Heart left ventricle (tissue), 16 donors: ENCODE results near the gene ZFP64. TPM values are rescaled to one million over a fixed set of nuclear protein-coding genes. Genes with fewer than 3 reads are reported as not detected.

Source experiments
- ATAC-seq, 4 donors: fragments of 200-7000 bp; cut with Tn5 transposase; one replicate each; pipeline ENCODE4 v1.9.1; 2020 to 2022; ENCODE audit warnings: moderate library complexity in 4 of 4, mild to moderate bottlenecking in 3 of 4, moderate number of reproducible peaks in 1 of 4
- DNase-seq, 5 donors: peaks; one replicate each; pipeline ENCODE4 v3.0.0-alpha.2; 2020
- H3K27ac ChIP-seq, 12 donors: fragments of 200-600 bp; sonication (generic) in 4 of 12; one replicate each; pipeline versions ENCODE4 v1.5.0 to v1.8.0; 2016 to 2022; ENCODE audit warnings: mild to moderate bottlenecking in 2 of 12
- H3K27me3 ChIP-seq, 9 donors: fragments of 200-600 bp; sonication (generic) in 2 of 9; one replicate each; pipeline versions ENCODE4 v1.5.1 to v1.8.0; 2016 to 2022; ENCODE audit warnings: mild to moderate bottlenecking in 3 of 9
- H3K36me3 ChIP-seq, 9 donors: fragments of 200-600 bp; sonication (generic) in 2 of 9; one replicate each; pipeline versions ENCODE4 v1.5.0 to v1.8.0; 2018 to 2022; ENCODE audit warnings: mild to moderate bottlenecking in 2 of 9
- H3K4me1 ChIP-seq, 12 donors: fragments of 200-600 bp; sonication (generic) in 4 of 12; one replicate each; pipeline versions ENCODE4 v1.5.0 to v1.8.0; 2016 to 2022; ENCODE audit warnings: mild to moderate bottlenecking in 3 of 12
- H3K4me3 ChIP-seq, 12 donors: fragments of 200-600 bp; sonication (generic) in 4 of 12; one replicate each; pipeline versions ENCODE4 v1.5.0 to v1.8.0; 2017 to 2022; ENCODE audit warnings: mild to moderate bottlenecking in 9 of 12, moderate library complexity in 4 of 12
- H3K9me3 ChIP-seq, 12 donors: fragments of 200-600 bp; sonication (generic) in 4 of 12; one replicate each; pipeline versions ENCODE4 v1.5.0 to v1.8.0; 2016 to 2022; ENCODE audit warnings: mild to moderate bottlenecking in 1 of 12
- CTCF ChIP-seq, 12 donors: fragments of 200-600 bp; sonication (generic) in 4 of 12; IDR thresholded peaks; one replicate each; pipeline versions ENCODE4 v1.5.0 to v1.8.0; 2018 to 2022; ENCODE audit warnings: antibody characterized with exemption in 12 of 12, mild to moderate bottlenecking in 5 of 12
- POLR2A ChIP-seq, 2 donors: fragments of 450-650 bp; IDR thresholded peaks; one replicate each; pipeline ENCODE4 v1.6.1; 2017; ENCODE audit warnings: antibody characterized with exemption in 2 of 2, mild to moderate bottlenecking in 2 of 2, moderate library complexity in 2 of 2
- WGBS, 4 donors: extraction: QIAGEN DNeasy Blood & Tissue Kit in 2 of 4; methylation state at CpG; one replicate each; pipeline versions ENCODE4 v1.1.5 to v1.1.7; 2013 to 2018; 5-methylcytosine and 5-hydroxymethylcytosine counted together
- intact Hi-C, 10 donors: fragments of 100-400 bp; cut with DNase I; formaldehyde crosslinking; loops; one replicate each; pipeline versions ENCODE4 v1.11.1 to v1.14.2; 2022
- polyA plus RNA-seq, 2 donors: library from polyadenylated mRNA; stranded (reverse); fragments of 200-250 nt; gene quantifications; one replicate each; pipeline ENCODE4 v1.2.3, GENCODE V29; 2013
- total RNA-seq, 9 donors: library from RNA; depleted of rRNA in 2 of 9; stranded (reverse); fragments of >200 nt in 2 of 9; fragmentation: NEBNext Ultra II Directional in 3 of 9; extraction: Animal tissue kit (Norgen Biotek cat#: 25700) in 3 of 9; gene quantifications; one replicate each; pipeline versions ENCODE4 v1.1.0 to v1.2.4, GENCODE V29; 2016 to 2023
- donor health status: ischemic (EF 13 %, LVEDD 7.1; RV severe dilation, severe dysfunction).
- donor health status: healthy with polysubstance abuse.
- donor health status: DM: no; HTN: yes; CAD: no.
- donor health status: DM: no; HTN: no; CAD: no.
- donor health status: ischemic (EF 25% LVEDD 6.9; RV normal size, moderate dysfunction).
- donor health status: ischemic (EF 25% LVEDD 5.7; RV mildly dilated, moderate dysfunction).
- donor health status: healthy.
- donor health status: DM: yes; HTN: yes; CAD: no.
- donor health status: ischemic (EF 35%, LVEDD 5.7; RV mildly dilated, moderate dysfunction).
- donor health status: nonischemic (EF 11% LVEDD 7.7; RV severe dilation, severe dysfunction).
- donor health status: DM: yes; HTN: yes; CAD: no.
- donor health status: PGD.
- donor health status: ischemic (EF 29% LVEDD 5.4; RV normal size, mild dysfunction).
- donor health status: nonischemic (EF 23%, LVEDD 6.1; RV moderate dilation, normal function).

Gene ZFP64
- total and polyA plus RNA-seq, 11 donors = 2.0 to 12.5 (median 9.2) TPM

DNA sequence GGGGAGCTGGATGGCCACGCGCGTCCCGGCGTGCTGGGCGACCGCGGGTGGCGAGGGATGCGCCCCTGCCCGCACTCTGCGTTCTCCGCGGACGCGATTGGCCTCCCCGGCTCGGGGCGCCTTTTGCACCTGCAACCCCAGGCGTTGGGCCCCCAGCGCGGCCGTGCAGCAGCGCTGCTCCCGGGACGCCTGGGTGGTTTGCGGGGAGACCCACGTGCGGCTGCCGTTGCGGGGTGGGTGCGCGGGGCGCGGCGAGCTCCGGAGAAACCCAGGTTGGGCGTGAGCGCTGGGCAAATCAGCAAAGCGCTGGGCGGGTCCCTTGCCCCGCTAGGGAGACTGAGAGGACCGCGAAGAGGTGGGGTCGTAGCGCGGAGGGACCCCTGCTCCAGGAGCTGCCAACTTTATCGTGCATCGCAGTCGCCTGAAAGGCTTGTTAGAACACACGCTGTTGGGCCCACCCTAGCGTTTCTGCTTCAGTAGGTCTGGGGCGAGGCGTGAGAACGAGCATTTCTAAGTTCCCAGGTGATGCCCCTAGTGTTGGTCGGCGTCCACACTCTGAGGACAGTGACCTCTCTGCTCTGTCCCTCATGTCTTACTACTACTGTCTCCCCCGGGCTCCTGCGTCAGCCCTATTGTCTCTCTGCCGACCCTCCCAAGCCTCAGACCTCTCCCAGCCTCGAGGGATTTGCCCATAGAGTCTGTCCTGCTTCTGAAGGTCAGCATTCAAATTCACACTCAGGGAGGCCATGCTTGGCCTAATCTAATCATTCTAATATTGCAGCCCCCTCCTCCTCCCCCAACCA lies 538 bp upstream of the ZFP64 start:
- DNase-seq (peak; percentile 42 to 79 (median 55)), ATAC-seq (peak; percentile 39 to 77 (median 64))
- Histone ChIP-seq H3K9me3 (no peaks in the 10 kb centered on the region), H3K4me3 (peak overlapping the region; percentile 73 to 95 (median 85)), H3K27me3 (no peaks in the 10 kb centered on the region), H3K27ac (peak overlapping the region; percentile 82 to 97 (median 92)), H3K36me3 (peaks cover 0 to under 1% (median 0%) of the 10 kb centered on the region in 9 donors), H3K4me1 (peaks cover 0 to 19% (median 11%) of the 10 kb centered on the region in 12 donors)
- no peak for TF ChIP-seq POLR2A (IDR thresholded peaks at IDR 0.05)
- peak in 3 of 12 donors; percentile 8 to 34 (median 13) for TF ChIP-seq CTCF (IDR thresholded peaks at IDR 0.05)
- intact Hi-C loops = no loop called here
- 0 to 1% (median 0%) methylated on average over 10 to 61 of the region's 61 CpGs for WGBS, 4 donors

DNA sequence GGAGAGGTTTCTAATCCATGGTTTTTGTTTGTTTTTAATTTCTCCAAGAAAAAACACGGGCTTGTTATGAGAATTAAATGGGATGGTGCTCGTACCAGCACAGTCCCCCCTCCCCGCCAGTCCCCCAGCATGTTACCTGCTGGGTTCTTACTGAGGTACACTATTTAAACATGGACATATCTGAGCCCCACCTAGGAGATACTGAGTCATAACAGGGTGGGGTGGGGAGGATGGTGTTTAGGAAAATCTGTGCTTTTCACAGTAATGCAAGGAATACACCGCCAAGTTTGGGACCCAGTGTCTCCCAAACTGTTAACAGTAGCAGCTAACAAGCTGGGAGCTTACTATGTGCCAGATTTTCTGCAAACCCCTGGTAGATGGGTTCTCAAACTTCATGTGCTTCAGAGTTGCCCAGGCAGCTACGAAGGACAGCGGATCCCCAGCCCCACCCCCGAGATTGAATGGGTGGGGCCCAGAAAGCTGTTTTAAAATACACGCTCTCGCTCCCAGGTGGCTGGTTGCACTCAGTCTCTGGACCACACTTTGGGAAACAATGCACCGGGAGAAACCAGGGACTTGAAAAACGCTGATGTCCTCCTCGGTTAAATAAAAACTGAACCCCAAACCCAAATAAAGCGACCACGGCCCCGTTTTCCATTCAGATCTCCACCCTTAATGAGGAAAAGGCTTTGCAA lies 995 bp downstream of the ZFP64 start:
- TF ChIP-seq POLR2A (IDR thresholded peaks at IDR 0.05) (no peak), CTCF (IDR thresholded peaks at IDR 0.05) (no peak)
- no peaks in the 10 kb centered on the region for H3K9me3 ChIP-seq
- ATAC-seq (peak; percentile 4 to 44 (median 19)), DNase-seq (peak in 3 of 5 donors; percentile 12 to 58 (median 29))
- H3K27me3 ChIP-seq = no peaks in the 10 kb centered on the region
- H3K27ac ChIP-seq = peak overlapping the region in 11 of 12 donors; percentile 82 to 97 (median 92)
- intact Hi-C loops = no loop called here
- H3K4me3 ChIP-seq = peak overlapping the region; percentile 73 to 95 (median 85)
- 13 to 17% (median 15%) methylated on average over 14 to 15 of the region's 15 CpGs for WGBS, 4 donors
- peaks cover 0 to 19% (median 11%) of the 10 kb centered on the region in 12 donors for H3K4me1 ChIP-seq
- peaks cover 0 to 15% (median 13%) of the 10 kb centered on the region in 9 donors for H3K36me3 ChIP-seq

DNA sequence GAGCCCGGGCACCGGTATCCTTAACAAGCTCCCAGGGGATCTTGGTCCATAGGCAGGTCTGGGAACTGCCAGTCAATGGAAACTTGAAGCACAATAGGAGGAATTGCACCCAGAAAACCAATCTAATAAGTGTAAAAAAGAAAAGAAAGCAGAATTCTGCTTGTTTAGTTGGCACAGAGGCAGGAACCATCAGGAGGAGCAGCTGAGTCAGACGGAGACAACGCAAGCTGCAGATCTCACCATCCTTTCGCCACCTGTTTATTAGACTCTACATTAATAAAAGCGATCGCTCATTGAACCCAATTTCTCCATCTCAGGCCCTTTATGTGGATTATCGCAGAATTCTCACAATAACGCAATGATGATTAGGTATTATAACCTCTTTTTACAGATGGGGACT lies 9.8 kb downstream of the ZFP64 start:
- Histone ChIP-seq H3K4me1 (peaks cover 0 to 4% (median 0%) of the 10 kb centered on the region in 12 donors), H3K36me3 (peaks cover 0 to 59% (median 42%) of the 10 kb centered on the region in 9 donors), H3K4me3 (no peak overlapping the region), H3K27me3 (no peaks in the 10 kb centered on the region), H3K27ac (no peak overlapping the region), H3K9me3 (no peaks in the 10 kb centered on the region)
- whole genome bisulfite sequencing, 4 donors = 92 to 96% (median 94%) methylated on average over 9 of the region's 9 CpGs
- intact Hi-C loops = no loop called here
- TF ChIP-seq POLR2A (IDR thresholded peaks at IDR 0.05) (no peak), CTCF (IDR thresholded peaks at IDR 0.05) (no peak)
- no peak for DNase-seq
- ATAC-seq = no peak
